HCT116 (cell line): ENCODE results near the gene KDELR1. TPM values are rescaled to one million over a fixed set of nuclear protein-coding genes. Genes with fewer than 3 reads are reported as not detected.

Experiments used
- ATAC-seq: fragments of 200-7000 bp; cut with Tn5 transposase; 2 replicates; pipeline ENCODE4 v1.9.1; 2020; ENCODE audit warnings: mild to moderate bottlenecking, moderate library complexity
- BruUV-seq: library from RNA; stranded (reverse); fragments of 400-500 nt; replicated peaks from 2 replicates; lab custom pipeline; 2021; lab: Mats Ljungman, UMichigan
- CTCF ChIA-PET: fragments of 300-600 bp; sonication (Branson Sonifier 250); formaldehyde crosslinking; loops from one replicate; lab custom pipeline; 2021; ENCODE audit warnings: antibody characterized with exemption; lab: Charles Lee
- POLR2A ChIA-PET: fragments of 300-600, 350-600 bp; sonication (Branson Sonifier 250); formaldehyde crosslinking; loops from one replicate; lab custom pipeline; 2021; ENCODE audit warnings: antibody characterized with exemption; lab: Charles Lee
- RAD21 ChIA-PET, 2 experiments: fragments of 300-600 bp; sonication (Branson Sonifier 250); formaldehyde crosslinking; loops; one replicate each; lab custom pipeline; 2023; ENCODE audit warnings: low total read pairs in 2 of 2; ENCODE audit not compliant: uncharacterized antibody in 2 of 2, unreplicated experiment in 2 of 2, low non-redundant PET in 1 of 2; lab: Charles Lee
- DNase-seq: peaks from one replicate; pipeline ENCODE4 v3.0.0-alpha.2; 2010; ENCODE audit warnings: low read depth, low spot score
- H2AFZ ChIP-seq: fragments of 200-600 bp; shearing (Covaris generic), sonication (generic); 2 replicates; pipeline ENCODE4 v1.6.1; 2017; ENCODE audit warnings: low read depth, mixed run types, mixed read lengths, antibody characterized with exemption, low read length; ENCODE audit not compliant: poor library complexity, severe bottlenecking
- H3K27ac ChIP-seq: 2 replicates; pipeline ENCODE4 v1.5.1; 2012; ENCODE audit warnings: low read depth, low read length
- H3K27me3 ChIP-seq: fragments of 200-600 bp; sonication (generic); 2 replicates; pipeline ENCODE4 v1.6.1; 2016; ENCODE audit warnings: mixed run types, low read length, mixed read lengths; ENCODE audit not compliant: insufficient read depth
- H3K36me3 ChIP-seq, 2 experiments: fragments of 200-500 bp in 1 of 2; fragments of 200-600 bp in 1 of 2; sonication (Bioruptor generic) in 1 of 2; sonication (generic) in 1 of 2; 2 replicates each; pipeline versions ENCODE4 v1.5.1 to v1.6.1; 2014 to 2016; ENCODE audit warnings: low read length in 2 of 2, inconsistent platforms in 1 of 2, mixed read lengths in 1 of 2, mixed run types in 1 of 2; ENCODE audit not compliant: insufficient read depth in 2 of 2, control insufficient read depth in 1 of 2
- H3K4me1 ChIP-seq, 2 experiments: fragments of 200-600 bp in 1 of 2; sonication (generic) in 1 of 2; 2 replicates each; pipeline versions ENCODE4 v1.5.1 to v1.6.1; 2012 to 2017; ENCODE audit warnings: low read length in 2 of 2, inconsistent platforms in 1 of 2, mild to moderate bottlenecking in 1 of 2, mixed read lengths in 1 of 2, mixed run types in 1 of 2, moderate library complexity in 1 of 2; ENCODE audit not compliant: insufficient read depth in 2 of 2, control insufficient read depth in 1 of 2
- H3K4me2 ChIP-seq: fragments of 200-600 bp; sonication (generic); 2 replicates; pipeline ENCODE4 v1.6.1; 2017; ENCODE audit warnings: mixed run types, low read length, mixed read lengths
- H3K4me3 ChIP-seq, 2 experiments: fragments of 200-600 bp in 1 of 2; sonication (generic) in 1 of 2; replicated peaks in 1 of 2; 2 replicates each; pipeline ENCODE4 v1.5.1; 2011 to 2016; ENCODE audit warnings: low read length in 2 of 2, control low read depth in 1 of 2, low read depth in 1 of 2, mild to moderate bottlenecking in 1 of 2, mixed read lengths in 1 of 2, mixed run types in 1 of 2
- H3K79me2 ChIP-seq: fragments of 200-600 bp; sonication (generic); 2 replicates; pipeline ENCODE4 v1.6.1; 2017; ENCODE audit warnings: mild to moderate bottlenecking, mixed run types, low read length, moderate library complexity, mixed read lengths; ENCODE audit not compliant: insufficient read depth
- H3K9ac ChIP-seq: fragments of 200-600 bp; sonication (generic); 2 replicates; pipeline ENCODE4 v1.6.1; 2016; ENCODE audit warnings: low read length, mixed read lengths
- H3K9me2 ChIP-seq: fragments of 200-600 bp; sonication (generic), shearing (Covaris generic); 2 replicates; pipeline ENCODE4 v1.6.1; 2017; ENCODE audit warnings: mixed run types, mild to moderate bottlenecking, moderate library complexity; ENCODE audit not compliant: insufficient read depth
- H3K9me3 ChIP-seq, 2 experiments: fragments of 200-500 bp in 1 of 2; fragments of 200-600 bp in 1 of 2; sonication (Bioruptor generic) in 1 of 2; sonication (generic) in 1 of 2; 2 replicates each; pipeline ENCODE4 v1.6.1; 2014 to 2017; ENCODE audit warnings: low read length in 2 of 2, mixed read lengths in 2 of 2, inconsistent platforms in 1 of 2, low read depth in 1 of 2, mild to moderate bottlenecking in 1 of 2, mixed run types in 1 of 2, moderate library complexity in 1 of 2; ENCODE audit not compliant: control insufficient read depth in 1 of 2, insufficient read depth in 1 of 2
- H4K20me1 ChIP-seq: fragments of 200-600 bp; sonication (generic), shearing (Covaris generic); 2 replicates; pipeline ENCODE4 v1.6.1; 2017; ENCODE audit warnings: mixed run types, mild to moderate bottlenecking, moderate library complexity; ENCODE audit not compliant: insufficient read depth
- CEBPB ChIP-seq: IDR thresholded peaks from 2 replicates; pipeline ENCODE4 v1.6.1; 2012; ENCODE audit warnings: low read depth
- EZH2 ChIP-seq: fragments of 200-600 bp; sonication (generic); IDR thresholded peaks from 2 replicates; pipeline ENCODE4 v1.6.1; 2017; ENCODE audit warnings: antibody characterized with exemption, mixed run types
- FOSL1 ChIP-seq: IDR thresholded peaks from 2 replicates; pipeline ENCODE4 v1.6.1; 2012; ENCODE audit warnings: low read depth
- POLR2A ChIP-seq: IDR thresholded peaks from 2 replicates; pipeline ENCODE4 v1.7.0; 2011; ENCODE audit warnings: borderline replicate concordance; ENCODE audit not compliant: insufficient read depth, insufficient read length; ENCODE audit errors: extremely low read depth
- POLR2AphosphoS5 ChIP-seq: IDR thresholded peaks from 2 replicates; pipeline ENCODE4 v1.6.1; 2011; ENCODE audit warnings: mild to moderate bottlenecking, low read depth, low read length, moderate library complexity
- ZBTB33 ChIP-seq: IDR thresholded peaks from 2 replicates; pipeline ENCODE4 v1.6.1; 2011; ENCODE audit warnings: mild to moderate bottlenecking, low read length, moderate library complexity; ENCODE audit not compliant: insufficient replicate concordance; ENCODE audit errors: extremely low read depth
- ZFX ChIP-seq: fragments of 450-650 bp; IDR thresholded peaks from 2 replicates; pipeline ENCODE4 v1.6.1; 2017
- intact Hi-C: fragments of 100-400 bp; cut with micrococcal nuclease; formaldehyde crosslinking; loops from 2 replicates; pipeline ENCODE4 v1.10.0; 2022
- total RNA-seq: library from RNA; stranded (reverse); gene quantifications from one replicate; pipeline ENCODE4 v1.2.1, GENCODE V29; 2021; ENCODE audit not compliant: unreplicated experiment

Gene KDELR1
- total RNA-seq, 1 experiment from 2014 or later: 212 TPM

- TF ChIP-seq ZBTB33 (no peak), FOSL1 (no peak), EZH2 (no peak), CEBPB (no peak), POLR2A (peak; percentile 36)
These were observed 27.3 kb downstream of the KDELR1 start, which contains the start of the genes SYNGR4 and TMEM143 (continued) for GRCh38 chr19:48363810-48364597.

DNA sequence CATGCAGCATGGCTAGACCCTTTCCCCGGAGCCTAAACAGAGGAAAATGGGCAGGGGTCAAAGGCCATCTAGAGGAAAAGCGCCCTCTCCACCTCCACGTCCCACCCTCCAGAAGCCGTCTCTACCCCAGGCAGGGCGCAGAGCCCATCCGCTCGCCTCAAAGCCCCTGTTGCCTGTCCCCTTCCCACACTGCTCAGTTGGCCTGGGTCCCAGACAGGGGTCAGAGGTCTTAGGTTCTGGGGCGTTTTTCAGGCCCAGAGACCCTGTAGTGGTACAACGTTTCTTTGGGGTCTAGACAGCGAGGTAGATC is 27.9 kb downstream of the KDELR1 start:
- RAD21 ChIA-PET: interaction anchor here (0.6 to 1.1 kb wide), 5 partner anchors 9 to 124 kb away, joined by 3 to 7 read pairs (median 3); partner anchors contain the start of gene KDELR1 (in 1 of the 2)
- H3K9me2 ChIP-seq: no peaks in the 10 kb centered on the region
- no peaks in the 10 kb centered on the region for H3K9me3 ChIP-seq
- peak overlapping the region; percentile 86 for H3K27ac ChIP-seq
- no peaks in the 10 kb centered on the region for H3K79me2 ChIP-seq
- no peaks in the 10 kb centered on the region for H3K27me3 ChIP-seq
- BruUV-seq: TSS peak; percentile 71
- H3K4me2 ChIP-seq: peak overlapping the region; percentile 92
- CTCF ChIA-PET: interaction anchor here (0.6 to 2.5 kb wide), 12 partner anchors 10 to 225 kb away, joined by 3 to 24 read pairs (median 6); partner anchors contain the start of genes GRIN2D and KDELR1
- DNase-seq: no peak
- H3K9ac ChIP-seq: peak overlapping the region; percentile 83
- intact Hi-C loops: loop anchor here (5.0 kb wide), 1 partner anchor 34 kb away; no protein-coding TSS in a partner anchor
- H3K4me3 ChIP-seq: peak overlapping the region; percentile 62 to 69
- H4K20me1 ChIP-seq: no peaks in the 10 kb centered on the region
- POLR2A ChIA-PET: interaction anchor here (0.6 to 2.4 kb wide), 10 partner anchors 9 to 1090 kb away, joined by 3 to 30 read pairs (median 4); partner anchors contain the start of genes ALDH16A1, EMP3, KDELR1 and RPL18
- no peaks in the 10 kb centered on the region for H3K36me3 ChIP-seq
- H2AFZ ChIP-seq: no peak overlapping the region
- TF ChIP-seq ZFX (peak; percentile 41; the same call in 1 of the 2 replicates), EZH2 (no peak), POLR2AphosphoS5 (0 out of 2 replicates have a peak, but pooled peaks have one; percentile 20)
- ATAC-seq: peak; percentile 13
- peaks cover 5 to 24% of the 10 kb centered on the region in 2 experiments for H3K4me1 ChIP-seq
